Ramos (cell line): ENCODE results near the gene DOCK11.
"Not testable (repeated sequence)": the region's sequence is repeated elsewhere in the genome, so short reads cannot be mapped to it uniquely, and the experiment has no call there.

Experiments
- in situ Hi-C: fragments of 300-500 bp; cut with MboI; formaldehyde crosslinking; loops from one replicate; pipeline ENCODE4 v1.14.3; 2022; ENCODE audit warnings: low sequenced_read_pairs; ENCODE audit not compliant: unreplicated experiment

The DOCK11 gene

GRCh38 chrX:118565853-118566252 lies 70.2 kb downstream of the DOCK11 start:
- in situ Hi-C loops: no loop called here

DNA sequence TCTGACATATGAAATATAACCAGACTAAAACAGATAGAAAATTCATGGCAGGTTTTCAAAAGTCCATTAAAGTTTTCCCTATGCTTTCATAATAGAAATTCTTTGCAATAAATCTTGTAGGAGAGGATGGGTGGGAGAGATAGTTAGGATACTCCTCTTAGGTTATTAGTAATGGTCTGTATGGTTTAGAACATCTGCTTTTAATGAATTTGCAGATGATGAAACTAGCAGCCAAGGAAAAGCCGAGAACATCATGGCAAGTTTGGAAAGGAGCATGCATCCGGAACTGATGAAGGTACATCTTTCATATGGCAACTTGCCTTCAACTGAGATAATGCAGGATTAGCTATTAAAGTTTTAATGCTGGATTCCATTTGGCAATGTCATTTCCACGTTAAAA lies 70.7 kb downstream of the DOCK11 start:
- in situ Hi-C loops: no loop called here

- in situ Hi-C loops: no loop called here
Measured at GRCh38 chrX:118569676-118570075, 74.1 kb downstream of the DOCK11 start.

- in situ Hi-C loops: no loop called here
Measured at GRCh38 chrX:118570209-118570608, 74.6 kb downstream of the DOCK11 start.

GRCh38 chrX:118571836-118572235 lies 76.2 kb downstream of the DOCK11 start:
- in situ Hi-C loops: no loop called here

DNA sequence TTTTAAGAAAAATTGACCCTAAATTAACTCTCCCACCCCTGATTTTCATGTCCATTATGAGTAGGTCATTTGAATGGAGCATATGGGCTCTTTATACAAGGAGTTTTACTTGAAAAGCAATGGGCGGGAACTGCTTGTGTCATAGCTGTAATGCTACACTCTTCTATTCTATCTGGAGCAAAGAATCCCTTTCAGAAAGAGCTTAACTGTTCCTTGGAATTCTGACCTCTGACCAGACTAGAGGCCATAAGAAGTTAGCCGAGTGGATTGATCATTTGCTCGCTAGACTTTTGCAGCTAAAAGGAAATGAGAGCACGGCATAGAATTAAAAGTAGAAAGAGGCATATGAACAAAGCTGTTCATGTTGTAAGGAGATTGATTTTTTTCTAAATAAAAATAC lies 79.1 kb downstream of the DOCK11 start:
- in situ Hi-C loops: no loop called here

- in situ Hi-C loops: no loop called here
Measured at GRCh38 chrX:118577041-118577440, 81.4 kb downstream of the DOCK11 start.

GRCh38 chrX:118579417-118579816 lies 83.8 kb downstream of the DOCK11 start:
- in situ Hi-C loops: no loop called here

- in situ Hi-C loops: not testable (repeated sequence)
Measured at GRCh38 chrX:118582926-118583325, 87.3 kb downstream of the DOCK11 start.

GRCh38 chrX:118583781-118584180 lies 88.2 kb downstream of the DOCK11 start:
- in situ Hi-C loops: no loop called here

DNA sequence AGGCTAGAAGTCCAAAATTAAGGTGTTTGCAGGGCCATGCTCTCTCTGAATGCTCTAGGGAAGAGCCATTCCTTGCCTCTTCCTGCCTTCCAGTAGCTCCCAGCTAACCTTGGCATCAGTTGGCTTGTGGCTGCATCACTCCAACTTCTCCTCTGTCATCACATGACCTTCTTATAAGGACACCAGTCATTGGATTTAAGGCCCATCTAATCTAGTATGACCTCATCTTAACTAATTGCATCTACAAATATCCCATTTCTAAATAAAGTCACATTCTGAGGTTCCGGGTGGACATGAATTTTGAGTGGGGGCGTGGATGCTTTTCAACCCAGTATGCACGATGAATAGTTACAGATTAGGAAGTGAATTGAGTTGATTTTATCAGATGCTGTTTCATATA lies 89.7 kb downstream of the DOCK11 start:
- in situ Hi-C loops: no loop called here

GRCh38 chrX:118586206-118586605 lies 90.6 kb downstream of the DOCK11 start:
- in situ Hi-C loops: not testable (repeated sequence)

- in situ Hi-C loops: no loop called here
Measured at GRCh38 chrX:118588715-118589114, 93.1 kb downstream of the DOCK11 start.

DNA sequence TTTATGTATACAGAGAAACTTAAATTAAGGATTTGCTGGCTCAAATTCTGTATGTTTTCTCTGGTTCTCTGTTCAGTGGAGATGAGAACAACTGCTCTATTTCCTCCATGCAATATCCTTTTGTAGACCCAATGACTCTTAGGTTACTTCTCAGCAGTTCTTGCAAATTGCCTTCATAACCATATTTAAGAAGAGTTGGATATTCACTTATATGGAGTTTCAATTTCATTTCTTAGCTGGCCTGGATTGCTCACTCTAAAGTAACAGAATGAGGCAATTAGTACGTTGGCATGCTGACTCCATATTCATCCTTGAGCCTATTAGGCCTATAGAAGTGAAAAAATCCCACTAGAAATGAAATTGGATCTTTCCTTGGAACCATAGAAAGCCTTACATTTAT lies 93.6 kb downstream of the DOCK11 start:
- in situ Hi-C loops: no loop called here

DNA sequence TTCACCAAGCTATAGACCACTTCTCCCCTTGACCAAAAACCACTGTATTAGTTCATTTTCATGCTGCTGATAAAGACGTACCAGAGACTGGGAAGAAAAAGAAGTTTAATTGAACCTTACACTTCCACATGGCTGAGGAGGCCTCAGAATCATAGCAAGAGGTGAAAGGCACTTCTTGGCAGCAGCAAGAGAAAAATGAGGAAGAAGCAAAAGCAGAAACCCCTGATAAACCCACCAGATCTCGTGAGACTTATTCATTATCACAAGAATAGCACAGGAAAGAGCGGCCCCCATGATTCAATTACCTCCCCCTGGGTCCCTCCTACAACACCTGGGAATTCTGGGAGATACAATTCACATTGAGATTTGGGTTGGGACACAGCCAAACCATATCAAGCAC lies 97.8 kb downstream of the DOCK11 start:
- in situ Hi-C loops: no loop called here

GRCh38 chrX:118594697-118595420 lies 99.2 kb downstream of the DOCK11 start:
- in situ Hi-C loops: no loop called here

DNA sequence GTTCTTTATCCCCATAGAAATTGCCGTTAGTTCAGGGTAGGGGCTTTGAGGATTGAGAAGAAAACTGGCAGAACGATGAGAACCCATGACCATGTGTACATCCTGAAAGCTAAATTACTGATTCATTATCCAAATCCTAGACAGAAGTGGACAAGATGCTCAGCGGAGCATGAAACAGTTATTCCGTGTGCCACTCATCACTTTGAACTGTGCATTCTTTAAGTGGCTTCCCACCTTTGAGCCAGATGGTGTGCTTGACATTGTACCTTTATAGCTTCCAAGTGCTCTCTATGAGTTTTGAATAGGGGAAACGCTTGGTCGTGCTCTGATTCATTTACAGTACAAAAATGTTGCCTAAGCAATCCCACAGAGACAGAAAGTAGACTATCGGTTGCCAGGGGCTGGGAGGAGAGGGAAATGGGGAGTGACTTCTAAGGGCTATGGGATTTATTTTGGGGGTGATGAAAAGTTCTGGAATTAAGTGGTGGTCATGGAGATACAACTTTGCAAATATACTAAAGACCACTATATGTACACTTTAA lies 100.0 kb downstream of the DOCK11 start:
- in situ Hi-C loops: no loop called here

DNA sequence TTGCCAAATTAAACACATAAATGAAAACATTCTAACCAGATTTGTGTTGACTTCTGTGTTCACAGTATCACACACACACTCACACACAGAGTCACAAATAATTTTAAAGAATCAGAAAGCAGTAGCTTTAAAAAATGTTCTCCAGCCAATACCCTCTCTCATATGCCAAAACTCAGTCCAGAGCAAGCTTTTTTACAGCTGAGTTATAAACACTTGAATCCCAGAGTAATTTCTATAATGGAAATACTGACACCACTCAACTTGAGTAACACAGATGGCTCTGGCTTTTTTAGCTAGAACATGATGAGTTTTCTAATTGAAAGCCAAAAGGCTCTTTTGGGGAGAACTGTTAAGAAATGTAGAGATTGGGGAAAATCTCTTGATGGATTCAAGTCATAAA lies 100.8 kb downstream of the DOCK11 start:
- in situ Hi-C loops: no loop called here

- in situ Hi-C loops: no loop called here
Measured at GRCh38 chrX:118603981-118604380, 108.4 kb downstream of the DOCK11 start.

DNA sequence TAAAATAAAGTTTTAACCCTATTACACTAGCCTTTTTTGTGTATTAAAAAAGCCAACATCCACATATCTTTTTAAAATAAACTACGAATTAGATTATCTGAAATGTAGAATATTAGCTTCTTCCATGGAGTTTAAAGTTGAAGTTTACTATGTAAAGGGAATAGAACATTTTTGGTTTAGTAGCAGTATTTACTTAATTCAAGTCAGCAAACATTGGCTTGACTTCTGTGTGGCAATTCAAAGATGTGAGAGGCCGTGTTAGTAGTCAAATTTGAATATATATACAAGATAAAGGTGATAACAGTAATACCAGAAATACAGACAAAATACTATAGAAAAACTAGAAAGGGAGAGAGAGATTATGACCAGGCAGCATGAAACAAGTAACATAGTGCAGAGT lies 116.7 kb downstream of the DOCK11 start:
- in situ Hi-C loops: no loop called here

GRCh38 chrX:118614150-118614549 lies 118.5 kb downstream of the DOCK11 start:
- in situ Hi-C loops: no loop called here

DNA sequence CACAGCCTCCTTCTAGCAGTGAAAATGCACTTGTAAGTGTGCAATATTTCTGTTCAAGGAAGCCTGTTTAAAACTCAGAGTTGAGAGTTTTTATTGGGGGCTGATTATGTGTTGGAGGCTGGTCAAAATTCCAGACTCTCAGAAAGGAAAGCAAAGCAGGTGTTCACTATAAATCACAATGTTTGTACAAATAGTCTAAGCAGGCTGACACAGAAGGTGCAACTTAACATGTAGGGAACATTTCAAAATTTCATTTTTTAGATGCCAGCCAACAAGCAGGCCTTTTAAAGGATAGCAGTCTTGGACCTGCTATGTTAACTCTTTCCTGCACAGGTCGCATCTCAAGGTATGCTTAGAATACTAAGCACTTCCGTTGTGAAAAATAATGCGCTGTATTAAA lies 119.5 kb downstream of the DOCK11 start:
- in situ Hi-C loops: no loop called here
